HG03039 (cell line): ENCODE measurements around the gene LCOR.

Experiments used
- ATAC-seq: cut with Tn5 transposase; IDR thresholded peaks from one replicate; pipeline ENCODE4 v1.9.1; 2021; ENCODE audit warnings: mild to moderate bottlenecking, moderate library complexity; ENCODE audit not compliant: unreplicated experiment

Gene LCOR

GRCh38 chr10:97005349-97005748 is 173.3 kb downstream of the LCOR start:
- no peak for ATAC-seq

DNA sequence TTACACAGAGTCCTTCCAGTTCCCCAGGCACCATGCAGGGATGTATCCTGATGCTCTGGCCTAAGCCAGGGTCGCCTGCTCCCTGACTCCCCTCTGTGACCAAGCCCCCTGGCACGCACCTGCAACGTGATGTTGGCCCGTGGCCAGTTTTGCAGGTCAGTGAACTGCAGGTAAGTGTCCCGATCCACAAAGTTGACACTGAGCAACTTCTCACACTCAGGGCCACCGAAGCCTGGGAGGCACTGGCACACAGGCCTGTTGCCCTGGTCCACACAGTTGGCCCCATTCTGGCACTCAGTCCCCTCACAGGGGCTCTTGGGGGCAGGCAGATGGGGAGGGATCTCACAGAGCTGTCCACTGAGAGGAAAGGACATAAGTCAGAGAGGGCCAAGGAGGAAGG is 174.3 kb downstream of the LCOR start:
- ATAC-seq: no peak

GRCh38 chr10:97007417-97007816 is 175.3 kb downstream of the LCOR start:
- no peak for ATAC-seq

DNA sequence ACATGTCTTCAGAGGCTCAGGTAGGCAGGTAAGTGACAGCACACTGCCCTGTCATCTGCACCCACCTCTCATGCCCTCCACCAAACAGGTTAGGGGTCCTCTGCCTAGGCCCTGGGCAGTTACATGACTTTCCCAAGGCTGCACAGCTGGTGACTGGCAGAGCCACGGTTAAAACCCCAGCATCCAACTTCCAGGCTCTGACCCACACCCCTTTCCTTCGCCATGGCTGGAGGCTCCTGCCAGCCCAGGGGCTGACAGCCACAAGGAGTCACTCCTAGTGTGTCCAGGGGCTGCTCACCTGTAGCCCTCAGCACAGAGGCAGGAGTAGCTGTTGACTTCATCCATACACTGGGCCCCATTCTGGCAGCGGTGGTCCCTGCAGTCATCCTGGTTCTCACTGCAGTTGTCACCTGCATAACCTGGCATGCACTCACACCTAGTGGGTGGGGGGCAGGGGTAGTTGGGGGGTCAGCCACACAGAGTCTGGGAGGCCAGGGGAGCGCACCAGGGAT is 178.7 kb downstream of the LCOR start:
- ATAC-seq: no peak

- ATAC-seq: no peak
Observed at GRCh38 chr10:97011397-97011796, 179.3 kb downstream of the LCOR start.

GRCh38 chr10:97012470-97012869 is 180.4 kb downstream of the LCOR start:
- no peak for ATAC-seq

DNA sequence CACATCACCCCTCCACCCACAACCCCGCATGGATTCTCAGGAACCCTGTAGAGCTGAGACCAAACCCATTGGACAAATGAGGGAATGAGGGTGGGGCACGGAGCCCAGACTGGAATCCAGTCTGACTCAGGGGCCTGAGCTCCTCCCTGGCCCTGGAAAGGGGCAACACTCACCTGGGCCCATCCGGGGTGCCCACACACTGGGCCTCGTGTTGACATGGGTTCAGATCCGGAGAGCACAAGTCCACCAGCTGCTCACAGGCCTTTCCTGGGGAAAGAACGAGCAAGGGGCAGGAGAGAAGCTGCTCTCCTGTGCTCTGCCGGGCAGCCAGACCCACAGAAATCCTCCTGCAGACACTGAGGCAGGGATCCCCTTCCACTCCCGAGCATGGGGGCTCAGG is 181.5 kb downstream of the LCOR start:
- ATAC-seq: no peak

GRCh38 chr10:97013983-97014382 is 181.9 kb downstream of the LCOR start:
- ATAC-seq: no peak

GRCh38 chr10:97015240-97015639 is 183.1 kb downstream of the LCOR start:
- ATAC-seq: no peak

GRCh38 chr10:97016728-97017473 is 184.8 kb downstream of the LCOR start:
- ATAC-seq: peak; percentile 71

DNA sequence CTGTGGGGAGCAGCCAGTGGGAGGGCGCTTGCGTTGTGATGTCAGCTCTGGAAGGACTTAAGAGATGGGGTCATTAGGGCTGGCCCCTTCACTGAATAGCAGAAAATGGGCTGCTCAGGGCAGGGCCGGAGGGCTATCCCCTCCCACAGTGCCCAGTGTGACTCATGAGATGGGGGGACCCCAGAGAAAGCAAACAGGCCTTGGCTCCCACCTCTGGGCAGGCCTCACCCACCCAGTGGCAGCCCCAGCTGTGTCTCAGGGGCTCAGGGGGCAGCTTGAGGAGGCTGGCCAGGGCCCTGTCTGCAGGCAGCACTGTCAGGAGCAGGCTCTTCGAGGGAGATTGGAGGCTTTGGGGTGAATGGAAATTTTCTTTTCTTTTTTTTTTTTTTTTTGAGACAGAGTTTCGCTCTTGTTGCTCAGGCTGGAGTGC is 185.4 kb downstream of the LCOR start:
- no peak for ATAC-seq

- ATAC-seq: no peak
Observed at GRCh38 chr10:97018251-97019212, 186.4 kb downstream of the LCOR start.

DNA sequence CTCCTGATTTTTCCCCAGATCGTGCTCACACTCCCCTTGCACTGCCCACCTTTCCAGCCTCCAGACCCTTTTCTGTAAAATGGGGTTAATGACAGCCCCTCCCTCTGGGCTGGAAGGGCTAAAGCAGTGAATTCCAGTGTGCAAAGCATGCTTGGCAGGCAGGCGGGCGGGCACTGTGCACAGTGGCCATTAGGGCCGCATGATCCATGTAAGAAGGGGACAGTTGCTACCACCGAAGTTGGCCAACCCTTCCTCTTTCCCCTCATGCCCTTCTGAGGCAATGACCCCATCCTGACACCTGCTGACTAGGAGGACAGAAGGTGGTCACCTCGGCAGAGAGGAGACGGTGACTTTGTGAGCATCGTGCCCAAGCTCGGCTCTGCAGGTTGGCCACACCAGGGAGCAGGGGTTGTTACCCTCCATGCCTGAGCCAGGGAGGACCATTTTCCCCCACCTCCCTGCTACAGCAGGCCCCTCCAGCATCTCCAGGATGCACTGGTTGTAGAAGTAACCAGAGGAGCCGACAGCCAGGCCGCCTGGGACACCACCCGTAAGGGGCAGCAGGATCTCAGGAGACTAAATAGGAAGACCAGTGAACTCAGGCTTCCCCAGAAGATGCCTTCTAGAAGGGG is 187.2 kb downstream of the LCOR start:
- no peak for ATAC-seq

DNA sequence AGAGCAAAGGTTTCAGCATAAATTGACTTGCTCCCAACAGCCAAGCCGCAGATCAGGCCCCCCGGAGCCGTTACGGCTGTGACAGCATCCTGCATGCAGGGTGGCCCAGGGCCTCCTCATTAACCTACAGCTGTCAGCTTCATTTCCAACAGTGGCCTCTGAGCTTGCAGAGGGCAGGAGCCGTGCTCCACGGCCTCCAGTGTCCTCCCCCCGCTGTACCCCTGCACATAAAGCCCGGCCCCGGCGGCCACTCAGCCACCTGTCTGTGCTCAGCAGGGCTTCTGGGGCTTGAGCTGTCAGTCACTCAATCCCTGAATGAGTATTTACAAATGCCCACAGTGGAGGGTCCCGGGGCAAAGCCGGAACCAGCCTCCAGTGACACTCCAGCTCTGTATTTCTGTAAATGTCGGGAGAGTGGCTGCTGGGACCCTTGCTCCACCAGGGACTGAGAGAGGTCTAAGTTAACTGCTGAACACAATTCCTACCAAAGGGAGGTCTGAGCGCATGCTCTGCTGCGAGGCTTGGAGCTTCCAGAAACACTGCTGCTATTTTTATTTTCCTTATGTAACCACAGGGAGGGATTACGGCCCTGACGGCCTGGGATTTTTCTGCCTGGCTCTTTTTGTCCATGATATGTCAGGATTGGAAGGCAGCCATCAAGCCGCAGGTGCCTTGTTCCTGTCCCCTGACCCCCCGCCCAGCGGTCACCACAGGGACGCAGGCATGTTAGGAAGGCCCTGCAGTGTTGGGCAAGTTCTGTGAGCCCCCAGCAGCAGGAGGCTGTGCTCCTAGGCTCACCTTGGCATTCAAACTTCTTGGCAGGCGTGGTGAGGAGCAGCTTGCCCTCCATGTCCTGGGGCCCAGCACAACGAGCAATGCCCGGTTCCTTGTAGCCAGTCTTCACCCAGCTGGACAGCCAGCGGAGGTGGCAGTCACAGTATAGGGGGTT is 188.6 kb downstream of the LCOR start:
- ATAC-seq: no peak

DNA sequence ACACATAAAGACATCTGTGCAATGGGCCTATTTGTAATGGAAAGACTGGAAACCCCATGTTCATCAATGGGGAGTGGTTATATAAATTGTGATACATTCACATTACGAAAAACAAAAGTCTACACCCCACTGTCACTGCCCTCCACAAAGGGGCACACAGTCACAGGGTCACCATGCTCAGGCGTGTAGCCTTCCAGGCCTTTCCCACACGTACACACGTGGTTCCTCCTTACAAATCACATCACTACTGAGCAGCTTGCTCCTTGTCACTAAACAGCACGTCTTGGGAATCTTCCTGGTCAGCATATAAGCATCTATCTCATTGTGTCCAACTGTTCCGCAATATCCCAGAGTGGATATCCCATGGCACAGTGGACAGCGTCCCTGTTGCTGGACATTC is 190.5 kb downstream of the LCOR start:
- no peak for ATAC-seq

DNA sequence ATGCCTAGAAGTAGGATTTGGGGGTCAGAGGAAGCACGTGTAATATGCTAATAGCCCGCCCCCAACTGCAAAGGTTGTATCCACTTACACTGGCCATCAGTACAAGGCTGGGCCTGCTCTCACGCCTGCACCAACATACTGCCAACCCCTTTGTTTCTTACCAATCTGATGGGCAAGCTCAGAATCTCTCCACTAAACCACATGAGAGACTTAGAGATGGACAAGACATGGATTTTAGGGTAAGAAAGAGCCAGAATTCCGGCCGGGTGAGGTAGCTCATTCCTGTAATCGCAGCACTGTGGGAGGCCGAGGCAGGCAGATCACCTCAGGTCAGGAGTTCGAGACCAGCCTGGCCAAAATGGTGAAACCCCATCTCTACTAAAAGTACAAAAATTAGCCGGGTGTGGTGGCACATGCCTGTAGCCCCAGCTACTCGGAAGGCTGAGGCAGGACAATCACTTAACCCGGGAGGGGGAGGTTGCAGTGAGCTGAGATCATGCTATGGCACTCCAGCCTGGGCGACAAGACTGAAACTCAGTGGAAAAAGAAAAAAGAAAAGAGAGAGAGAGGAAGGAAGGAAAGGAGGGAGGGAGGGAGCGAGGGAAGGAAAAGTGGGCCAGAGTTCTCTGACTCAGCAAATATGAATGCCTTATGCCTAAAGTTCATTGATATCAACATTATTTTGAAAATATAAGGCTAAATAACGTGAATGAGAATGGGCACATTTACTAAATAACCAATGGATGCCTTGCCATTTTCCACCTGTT is 191.5 kb downstream of the LCOR start:
- ATAC-seq: no peak

GRCh38 chr10:97024168-97025073 is 192.3 kb downstream of the LCOR start:
- no peak for ATAC-seq

DNA sequence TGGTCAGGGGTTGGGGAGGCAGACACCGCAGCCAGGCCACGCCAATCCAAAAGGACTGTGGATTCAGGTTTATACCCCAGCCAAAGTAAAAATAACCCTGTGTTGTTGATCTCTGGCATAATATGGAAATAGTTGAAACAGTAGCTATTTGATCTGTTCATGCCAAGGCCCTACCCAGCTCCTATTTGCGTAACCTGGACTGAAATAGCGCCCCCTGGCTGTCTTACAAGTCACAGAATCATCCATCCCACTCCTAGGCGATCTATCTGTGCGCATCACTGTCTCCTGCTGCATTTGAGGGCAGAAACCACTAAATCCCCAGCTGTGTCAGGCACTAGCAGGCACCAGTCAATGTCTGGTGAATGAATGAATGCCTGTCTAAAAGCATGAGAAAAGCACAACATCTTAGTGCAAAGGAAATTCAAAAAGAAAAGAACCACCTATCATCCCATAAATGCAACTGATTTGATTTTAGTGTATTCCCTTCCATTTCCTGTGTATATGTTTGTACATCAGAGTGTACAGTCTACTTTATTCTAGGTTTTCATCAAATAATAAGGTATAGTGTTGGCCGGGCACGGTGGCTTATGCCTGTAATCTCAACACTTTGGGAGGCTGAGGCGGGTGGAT is 193.6 kb downstream of the LCOR start:
- ATAC-seq: no peak
